Coronary artery (tissue), 2 donors: ENCODE data around the gene TBC1D26.
"Not testable (repeated sequence)": the region's sequence is repeated elsewhere in the genome, so short reads cannot be mapped to it uniquely, and the experiment has no call there.

Experiments
- DNase-seq: peaks from one replicate; pipeline ENCODE4 v3.0.0-alpha.2; 2017; ENCODE audit warnings: low spot score
- H3K27ac ChIP-seq, 2 donors: fragments of 200-600 bp; sonication (generic); one replicate each; pipeline ENCODE4 v1.5.1; 2016 to 2019
- H3K4me3 ChIP-seq: fragments of 200-600 bp; sonication (generic); 2 replicates; pipeline ENCODE4 v1.5.1; 2016; ENCODE audit warnings: mild to moderate bottlenecking, moderate library complexity
- TF ChIP-seq, protein P1 (sequence below): fragments of 200-600 bp; sonication (generic); IDR thresholded peaks from one replicate; pipeline ENCODE4 v1.5.1; 2019; ENCODE audit warnings: antibody characterized with exemption

The TBC1D26 gene

DNA sequence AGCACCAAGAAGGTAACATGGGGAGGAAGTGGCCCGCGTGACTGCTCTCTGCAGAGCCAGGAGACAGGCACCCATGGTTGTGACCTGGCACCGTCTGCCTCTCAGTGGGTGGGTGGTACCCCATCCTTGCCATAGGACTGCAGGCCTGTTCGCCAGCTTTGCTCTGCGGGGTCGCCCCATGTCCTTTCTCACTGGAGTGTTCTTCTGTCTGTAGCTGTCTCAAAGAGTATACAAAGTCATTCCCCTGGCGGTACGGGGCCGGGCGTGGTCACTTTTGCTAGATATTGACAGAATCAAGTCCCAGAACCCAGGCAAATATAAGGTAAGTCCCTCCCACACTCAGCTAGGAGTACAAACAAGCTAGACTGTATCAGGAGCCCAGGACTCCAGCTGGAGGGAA lies 6.0 kb downstream of the TBC1D26 start:
- Histone ChIP-seq H3K4me3 (no peak overlapping the region), H3K27ac (no peak overlapping the region)
- TF ChIP-seq, protein P1, sequence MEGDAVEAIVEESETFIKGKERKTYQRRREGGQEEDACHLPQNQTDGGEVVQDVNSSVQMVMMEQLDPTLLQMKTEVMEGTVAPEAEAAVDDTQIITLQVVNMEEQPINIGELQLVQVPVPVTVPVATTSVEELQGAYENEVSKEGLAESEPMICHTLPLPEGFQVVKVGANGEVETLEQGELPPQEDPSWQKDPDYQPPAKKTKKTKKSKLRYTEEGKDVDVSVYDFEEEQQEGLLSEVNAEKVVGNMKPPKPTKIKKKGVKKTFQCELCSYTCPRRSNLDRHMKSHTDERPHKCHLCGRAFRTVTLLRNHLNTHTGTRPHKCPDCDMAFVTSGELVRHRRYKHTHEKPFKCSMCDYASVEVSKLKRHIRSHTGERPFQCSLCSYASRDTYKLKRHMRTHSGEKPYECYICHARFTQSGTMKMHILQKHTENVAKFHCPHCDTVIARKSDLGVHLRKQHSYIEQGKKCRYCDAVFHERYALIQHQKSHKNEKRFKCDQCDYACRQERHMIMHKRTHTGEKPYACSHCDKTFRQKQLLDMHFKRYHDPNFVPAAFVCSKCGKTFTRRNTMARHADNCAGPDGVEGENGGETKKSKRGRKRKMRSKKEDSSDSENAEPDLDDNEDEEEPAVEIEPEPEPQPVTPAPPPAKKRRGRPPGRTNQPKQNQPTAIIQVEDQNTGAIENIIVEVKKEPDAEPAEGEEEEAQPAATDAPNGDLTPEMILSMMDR: no peak
- no peak for DNase-seq

DNA sequence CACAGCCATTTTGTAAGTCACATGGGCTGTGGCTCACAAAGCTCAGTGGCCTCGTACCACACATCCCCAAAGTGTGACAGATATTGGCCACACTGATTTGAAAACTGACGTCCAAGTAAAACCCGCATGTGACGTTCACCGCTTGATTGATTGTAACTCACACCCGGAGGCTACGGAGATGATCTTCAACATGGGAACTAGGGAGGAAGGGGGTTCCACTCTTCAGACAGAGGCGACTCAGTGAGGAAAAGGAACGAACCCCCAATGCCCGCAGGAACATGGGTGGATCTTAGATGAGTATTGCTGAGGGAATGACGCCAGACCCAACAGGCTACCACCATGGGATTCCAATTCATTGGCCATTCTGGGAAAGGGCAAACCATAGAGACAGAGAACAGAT lies 7.2 kb downstream of the TBC1D26 start:
- H3K27ac ChIP-seq, DNase-seq, H3K4me3 ChIP-seq: not testable (repeated sequence)

DNA sequence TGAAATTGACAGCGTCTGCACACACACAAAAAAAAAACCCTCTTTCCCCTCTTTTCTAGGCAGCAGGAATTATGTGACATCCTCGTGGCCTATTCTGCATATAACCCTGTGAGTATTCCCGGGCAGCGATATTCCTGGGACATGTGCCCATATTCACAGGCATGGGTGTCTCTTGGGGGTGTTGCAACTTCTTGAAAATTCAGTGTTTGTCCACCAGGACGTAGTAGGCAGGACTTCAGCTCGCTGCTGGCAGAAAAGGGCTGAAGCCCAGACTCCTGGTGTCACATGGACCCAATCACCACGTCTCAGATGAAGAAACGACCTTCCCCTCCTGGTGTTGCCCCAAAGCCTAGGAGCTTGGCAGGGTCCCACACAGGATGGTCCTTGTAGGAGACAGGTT lies 8.0 kb downstream of the TBC1D26 start:
- DNase-seq, H3K4me3 ChIP-seq, H3K27ac ChIP-seq: not testable (repeated sequence)

DNA sequence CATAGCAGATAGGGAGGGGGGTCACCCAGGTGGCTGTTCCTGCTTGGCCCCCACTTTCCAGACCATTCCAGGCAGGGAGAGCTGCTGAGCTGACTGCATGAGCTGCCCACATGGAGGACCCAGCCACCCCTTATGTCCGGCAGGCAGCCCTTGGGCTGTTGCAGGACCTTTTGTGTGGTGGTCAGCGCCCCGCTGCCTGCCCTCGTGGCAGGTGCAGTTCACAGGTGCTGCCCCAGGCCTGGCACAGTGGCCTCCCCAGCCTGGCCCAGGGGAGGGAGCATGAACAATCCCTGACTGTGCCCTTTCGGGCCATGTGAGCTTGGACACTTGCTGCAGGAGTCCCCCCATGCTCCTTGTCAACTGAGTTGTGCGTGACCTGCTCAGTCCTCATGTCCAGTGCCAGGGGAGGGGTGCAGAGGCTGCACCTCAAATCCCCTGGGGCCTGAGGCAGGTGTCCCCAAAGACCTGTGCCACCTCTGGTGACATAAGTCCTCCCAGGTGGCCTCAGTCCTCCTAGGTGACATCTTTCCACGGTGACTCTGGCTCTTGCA lies 8.6 kb downstream of the TBC1D26 start:
- no peak overlapping the region for H3K4me3 ChIP-seq
- DNase-seq: no peak
- no peak overlapping the region for H3K27ac ChIP-seq
- TF ChIP-seq, protein P1: no peak

DNA sequence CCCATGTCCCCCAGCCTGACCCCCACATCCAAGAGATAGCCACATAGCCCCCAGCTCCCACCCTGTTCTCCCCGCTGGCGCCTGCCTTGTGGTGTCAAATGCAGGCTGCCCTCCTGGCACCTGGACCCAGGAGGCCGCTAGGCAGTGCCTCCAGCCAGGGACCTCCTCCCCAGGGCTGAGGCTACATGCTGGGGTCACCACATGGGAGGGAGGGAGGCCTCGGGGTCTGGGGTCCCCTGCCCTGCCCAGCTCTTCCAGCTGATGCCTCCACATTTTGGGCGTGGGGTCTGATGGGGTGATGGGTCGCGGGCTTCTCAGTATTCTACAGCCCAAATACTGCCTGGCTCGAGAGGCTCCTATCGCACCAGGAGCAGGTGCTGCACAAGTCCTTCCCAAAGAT lies 9.5 kb downstream of the TBC1D26 start:
- Histone ChIP-seq H3K27ac (no peak overlapping the region), H3K4me3 (no peak overlapping the region)
- DNase-seq: no peak
- TF ChIP-seq, protein P1: no peak

DNA sequence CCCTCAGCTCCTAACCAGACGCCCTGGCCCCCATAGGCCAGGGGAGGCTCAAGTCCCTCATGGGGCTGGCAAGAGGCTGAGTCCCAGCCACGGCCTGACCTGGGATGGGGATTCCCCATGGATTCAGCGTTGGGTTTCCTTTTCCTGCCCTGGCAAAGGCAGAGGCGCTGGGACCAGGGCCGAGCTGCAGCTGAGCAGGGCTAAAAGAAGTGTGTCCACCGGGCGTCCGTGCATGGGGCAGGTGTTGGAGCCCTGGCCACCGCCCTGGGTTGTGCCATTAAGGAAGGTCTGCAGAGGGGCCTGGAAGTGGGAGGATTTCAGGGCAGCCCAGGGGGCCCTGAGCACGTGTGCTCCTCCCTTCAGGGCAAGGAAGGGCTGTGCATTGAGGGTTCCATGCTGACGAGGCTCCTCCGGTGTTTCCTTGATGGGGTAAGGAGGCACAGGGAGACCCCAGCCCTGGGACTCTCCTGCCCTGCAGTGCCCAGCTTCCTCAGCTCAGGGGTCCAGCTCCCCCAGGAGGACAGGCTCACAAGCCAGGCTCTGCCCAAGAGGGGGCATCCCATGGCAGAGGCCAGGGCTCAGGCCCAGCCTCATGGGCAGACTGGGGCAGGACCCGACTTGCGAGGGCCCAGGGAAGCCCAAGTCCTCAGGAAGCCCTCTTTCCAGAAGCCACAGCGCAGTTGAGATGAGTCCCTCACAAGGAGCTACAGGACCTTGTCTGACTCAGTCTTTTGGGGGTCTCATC lies 10.1 kb downstream of the TBC1D26 start:
- Histone ChIP-seq H3K4me3 (no peak overlapping the region), H3K27ac (no peak overlapping the region)
- TF ChIP-seq, protein P1: no peak
- no peak for DNase-seq

DNA sequence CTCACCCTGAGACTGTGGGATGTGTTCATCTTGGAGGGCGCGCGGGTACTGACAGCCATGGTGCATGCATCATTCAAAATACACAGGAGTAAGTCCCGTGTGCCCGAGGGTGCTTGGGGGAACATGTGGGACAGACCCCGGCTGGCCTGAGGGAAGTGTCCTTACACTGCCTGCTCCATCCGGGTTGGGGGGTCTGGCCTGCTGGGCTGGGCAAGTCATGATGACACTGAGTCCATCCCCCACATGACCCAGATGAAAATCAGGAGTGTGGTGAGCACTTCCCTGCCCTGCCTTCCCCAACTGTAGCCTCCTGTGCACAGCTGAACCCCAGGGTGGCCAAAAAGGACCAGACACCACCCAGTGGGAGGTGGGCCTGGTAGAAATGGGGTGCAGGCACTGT lies 10.8 kb downstream of the TBC1D26 start:
- TF ChIP-seq, protein P1: no peak
- no peak for DNase-seq
- Histone ChIP-seq H3K4me3 (no peak overlapping the region), H3K27ac (no peak overlapping the region)

DNA sequence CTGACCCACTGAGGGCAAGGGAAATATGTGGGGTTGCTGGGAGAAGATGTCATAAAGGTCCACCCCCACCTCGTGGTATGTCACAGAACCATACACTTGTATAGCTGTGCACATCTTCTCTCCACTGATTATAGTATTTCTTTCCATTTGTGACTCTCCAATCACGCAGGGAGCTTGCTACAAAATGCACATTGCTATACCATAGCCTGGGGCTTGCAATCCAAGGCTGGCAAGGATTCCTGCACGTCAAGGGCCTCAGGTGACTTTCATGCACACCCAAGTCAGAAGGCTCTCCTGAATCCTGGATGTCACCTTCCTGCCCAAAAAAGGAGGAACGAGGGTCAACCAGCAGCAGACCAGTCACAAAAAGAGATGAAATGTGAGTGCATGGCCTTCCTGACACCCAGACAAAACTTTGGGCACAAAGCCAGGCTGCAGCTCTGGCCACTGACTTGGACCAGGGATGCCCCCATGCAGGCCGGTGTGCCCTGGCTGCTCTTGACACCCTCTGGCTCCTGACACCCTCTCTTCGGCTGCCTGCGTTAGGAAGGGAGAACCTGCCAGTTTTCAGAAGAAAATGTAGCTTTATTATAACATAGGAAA lies 12.1 kb downstream of the TBC1D26 start:
- TF ChIP-seq, protein P1: no peak
- DNase-seq: no peak
- Histone ChIP-seq H3K4me3 (no peak overlapping the region), H3K27ac (no peak overlapping the region)
